PC-9 (cell line): Measurements from ENCODE around the gene ANKLE2.

Experiments
- EZH2 ChIP-seq: fragments of 200-600 bp; sonication (generic); IDR thresholded peaks from 2 replicates; pipeline ENCODE4 v1.8.0; 2017; ENCODE audit warnings: antibody characterized with exemption, low read depth
- TF ChIP-seq, protein P1 (sequence below): fragments of 200-600 bp; sonication (generic); conservative IDR thresholded peaks from 2 replicates; pipeline ENCODE4 v1.6.1; 2017; ENCODE audit warnings: mixed run types, antibody characterized with exemption, mild to moderate bottlenecking, moderate library complexity

DNA sequence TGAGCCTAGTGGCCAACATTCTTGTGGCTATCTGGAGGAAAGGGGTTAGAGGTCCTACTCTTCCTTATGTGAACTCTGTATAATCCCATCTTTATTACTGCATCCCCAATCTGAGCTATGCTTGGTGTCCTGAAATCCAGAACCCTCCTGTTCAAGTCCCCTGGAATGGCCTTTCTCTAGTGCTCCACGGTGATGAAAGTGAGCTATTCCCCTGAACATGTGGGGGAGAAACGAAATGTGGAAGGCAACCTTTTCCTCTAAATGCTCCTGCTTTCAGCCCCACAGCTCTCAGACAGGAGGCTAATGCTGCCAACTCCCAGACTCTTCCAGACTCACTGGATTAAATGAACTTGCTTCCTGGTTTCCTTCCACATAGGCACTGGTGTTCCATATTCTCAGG is 53.5 kb downstream of the ANKLE2 start:
- TF ChIP-seq, protein P1, sequence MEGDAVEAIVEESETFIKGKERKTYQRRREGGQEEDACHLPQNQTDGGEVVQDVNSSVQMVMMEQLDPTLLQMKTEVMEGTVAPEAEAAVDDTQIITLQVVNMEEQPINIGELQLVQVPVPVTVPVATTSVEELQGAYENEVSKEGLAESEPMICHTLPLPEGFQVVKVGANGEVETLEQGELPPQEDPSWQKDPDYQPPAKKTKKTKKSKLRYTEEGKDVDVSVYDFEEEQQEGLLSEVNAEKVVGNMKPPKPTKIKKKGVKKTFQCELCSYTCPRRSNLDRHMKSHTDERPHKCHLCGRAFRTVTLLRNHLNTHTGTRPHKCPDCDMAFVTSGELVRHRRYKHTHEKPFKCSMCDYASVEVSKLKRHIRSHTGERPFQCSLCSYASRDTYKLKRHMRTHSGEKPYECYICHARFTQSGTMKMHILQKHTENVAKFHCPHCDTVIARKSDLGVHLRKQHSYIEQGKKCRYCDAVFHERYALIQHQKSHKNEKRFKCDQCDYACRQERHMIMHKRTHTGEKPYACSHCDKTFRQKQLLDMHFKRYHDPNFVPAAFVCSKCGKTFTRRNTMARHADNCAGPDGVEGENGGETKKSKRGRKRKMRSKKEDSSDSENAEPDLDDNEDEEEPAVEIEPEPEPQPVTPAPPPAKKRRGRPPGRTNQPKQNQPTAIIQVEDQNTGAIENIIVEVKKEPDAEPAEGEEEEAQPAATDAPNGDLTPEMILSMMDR, result no peak
- no peak for TF ChIP-seq EZH2
